A549 (cell line): ENCODE results near the gene RPL37. TPM values are rescaled to one million over a fixed set of nuclear protein-coding genes. Genes with fewer than 3 reads are reported as not detected.

Source experiments
- ATAC-seq, 2 experiments: fragments of 200-7000 bp in 1 of 2; fragments of >200 bp in 1 of 2; cut with Nextera tagmentation in 1 of 2; cut with Tn5 transposase in 1 of 2; 3 replicates each; pipeline versions ENCODE4 v1.8.0 to v1.9.1; 2018 to 2020; ENCODE audit warnings: mild to moderate bottlenecking in 1 of 2, moderate library complexity in 1 of 2
- CTCF ChIA-PET: fragments of 300-600 bp; sonication (Branson Sonifier 250); formaldehyde crosslinking; extraction: SDS; loops from one replicate; lab custom pipeline; 2021; ENCODE audit warnings: antibody characterized with exemption, inconsistent platforms; lab: Yijun Ruan, JAX
- POLR2A ChIA-PET: fragments of 350-600 bp; formaldehyde crosslinking; extraction: SDS; loops from one replicate; lab custom pipeline; 2021; ENCODE audit warnings: antibody characterized with exemption, inconsistent platforms; lab: Yijun Ruan, JAX
- DNase-seq, 2 experiments: peaks; one replicate each; pipeline versions ENCODE4 v3.0.0 to v3.0.0-alpha.2; 2011 to 2016; ENCODE audit warnings: low read depth in 1 of 2, low spot score in 1 of 2
- FAIRE-seq: peaks from 2 replicates; lab custom pipeline; 2011; peaks lifted over from hg19 to GRCh38; lab: Jason Lieb, UNC
- H3K27ac ChIP-seq, 2 experiments: fragments of >200 bp; sonication (Bioruptor Twin); formaldehyde crosslinking; 3 replicates each; pipeline ENCODE4 v1.5.1; 2016 to 2017
- H3K4me1 ChIP-seq: fragments of >200 bp; sonication (Bioruptor Twin); formaldehyde crosslinking; 3 replicates; pipeline ENCODE4 v1.6.1; 2016
- H3K4me2 ChIP-seq: fragments of >200 bp; sonication (Bioruptor Twin); formaldehyde crosslinking; 3 replicates; pipeline ENCODE4 v1.6.1; 2016
- H3K4me3 ChIP-seq: fragments of >200 bp; sonication (Bioruptor Twin); formaldehyde crosslinking; 3 replicates; pipeline ENCODE4 v1.5.1; 2016
- H3K9me3 ChIP-seq: fragments of >200 bp; sonication (Bioruptor Twin); formaldehyde crosslinking; 3 replicates; pipeline ENCODE4 v1.6.1; 2016
- CBX2 ChIP-seq: fragments of 200-600 bp; sonication (generic); IDR thresholded peaks from 2 replicates; pipeline ENCODE4 v1.6.1; 2016; ENCODE audit warnings: low read depth, mild to moderate bottlenecking, borderline replicate concordance
- CHD4 ChIP-seq: fragments of 200-600 bp; sonication (generic); IDR thresholded peaks from 2 replicates; pipeline ENCODE4 v1.6.1; 2016; ENCODE audit warnings: antibody characterized with exemption, mild to moderate bottlenecking, borderline replicate concordance
- CTCF ChIP-seq: fragments of >200 bp; sonication (Bioruptor Twin); formaldehyde crosslinking; IDR thresholded peaks from 3 replicates; pipeline ENCODE4 v1.5.1; 2016
- FOSL2 ChIP-seq, 2 experiments: fragments of 450-650 bp in 1 of 2; fragments of >200 bp in 1 of 2; sonication (Bioruptor Twin) in 1 of 2; formaldehyde crosslinking; IDR thresholded peaks; 2 replicates each; pipeline versions ENCODE4 v1.5.0 to v1.6.1; 2016 to 2020; ENCODE audit warnings: mild to moderate bottlenecking in 1 of 2, moderate library complexity in 1 of 2
- GATA3 ChIP-seq: IDR thresholded peaks from 2 replicates; pipeline ENCODE4 v1.6.1; 2012; ENCODE audit warnings: borderline replicate concordance
- HEYL ChIP-seq: fragments of 250-450 bp; sonication (Bioruptor Pico); IDR thresholded peaks from 2 replicates; pipeline ENCODE4 v1.8.0; 2021; ENCODE audit warnings: mild to moderate bottlenecking, moderate library complexity
- HOXA7 ChIP-seq: fragments of 250-450 bp; sonication (Bioruptor Pico); IDR thresholded peaks from 2 replicates; pipeline ENCODE4 v1.5.0; 2020; ENCODE audit warnings: mild to moderate bottlenecking, moderate library complexity
- HOXB13 ChIP-seq: fragments of 250-450 bp; sonication (Bioruptor Pico); IDR thresholded peaks from 2 replicates; pipeline ENCODE4 v1.5.0; 2020; ENCODE audit warnings: low read depth, mild to moderate bottlenecking, moderate library complexity
- JUN ChIP-seq, 2 experiments: fragments of >200 bp; sonication (Bioruptor Twin); formaldehyde crosslinking; IDR thresholded peaks; 2 replicates in 1 of 2; 3 replicates in 1 of 2; pipeline ENCODE4 v1.6.1; 2016 to 2017
- JUNB ChIP-seq: fragments of >200 bp; sonication (Bioruptor Twin); formaldehyde crosslinking; IDR thresholded peaks from 2 replicates; pipeline ENCODE4 v1.6.1; 2016
- KDM1A ChIP-seq: fragments of 200-600 bp; sonication (generic); IDR thresholded peaks from 2 replicates; pipeline ENCODE4 v1.6.1; 2016; ENCODE audit warnings: low read depth, mild to moderate bottlenecking
- MAFK ChIP-seq: fragments of 450-650 bp; IDR thresholded peaks from 2 replicates; pipeline ENCODE4 v1.6.1; 2014; ENCODE audit not compliant: partially characterized antibody
- NFE2L2 ChIP-seq: fragments of 150-350 bp; conservative IDR thresholded peaks from 2 replicates; pipeline ENCODE4 v1.6.1; 2014; ENCODE audit warnings: low read length
- NR3C1 ChIP-seq: fragments of >200 bp; sonication (Bioruptor Twin); formaldehyde crosslinking; IDR thresholded peaks from 3 replicates; pipeline ENCODE4 v1.6.1; 2017
- PBX3 ChIP-seq: IDR thresholded peaks from 2 replicates; pipeline ENCODE4 v1.6.1; 2012
- RCOR1 ChIP-seq: fragments of 150-350 bp; IDR thresholded peaks from 2 replicates; pipeline ENCODE4 v1.6.1; 2014; ENCODE audit warnings: antibody characterized with exemption, low read length, low read depth
- REST ChIP-seq: fragments of 200-600 bp; sonication (generic); IDR thresholded peaks from 2 replicates; pipeline ENCODE4 v1.6.1; 2016; ENCODE audit warnings: antibody characterized with exemption, mild to moderate bottlenecking, moderate library complexity
- RFX5 ChIP-seq: fragments of 450-650 bp; IDR thresholded peaks from 2 replicates; pipeline ENCODE4 v1.7.1; 2014; ENCODE audit warnings: antibody characterized with exemption, mild to moderate bottlenecking, moderate library complexity
- SMC3 ChIP-seq: fragments of >200 bp; sonication (Bioruptor Twin); formaldehyde crosslinking; IDR thresholded peaks from 3 replicates; pipeline ENCODE4 v1.6.1; 2018; ENCODE audit warnings: inconsistent platforms
- SREBF2 ChIP-seq: fragments of 450-650 bp; IDR thresholded peaks from 2 replicates; pipeline ENCODE4 v1.6.1; 2014; ENCODE audit warnings: mild to moderate bottlenecking, moderate library complexity
- TP53 ChIP-seq: fragments of 250-450 bp; sonication (Bioruptor Pico); IDR thresholded peaks from 2 replicates; pipeline ENCODE4 v1.5.0; 2021; ENCODE audit warnings: mild to moderate bottlenecking, moderate library complexity
- ZFP36 ChIP-seq: fragments of 450-650 bp; IDR thresholded peaks from 2 replicates; pipeline ENCODE4 v1.6.1; 2014; ENCODE audit warnings: borderline replicate concordance; ENCODE audit not compliant: partially characterized antibody
- WGBS: methylation state at CpG from one replicate; pipeline ENCODE4 v1.1.6; 2017; ENCODE audit errors: missing lambda C conversion rate; 5-methylcytosine and 5-hydroxymethylcytosine counted together
- polyA plus RNA-seq, 4 experiments: library from polyadenylated mRNA; depleted of rRNA in 3 of 4; stranded (reverse); fragments of >200 nt; fragmentation: RNase III in 1 of 4; extraction: RNeasy Plus Mini Kit Qiagen cat#74134 plus additional on column Dnase treatment in 1 of 4; gene quantifications; 2 replicates in 3 of 4; 3 replicates in 1 of 4; pipeline ENCODE4 v1.2.3, GENCODE V29; 2011 to 2017
- TF ChIP-seq, protein P1 (sequence below): fragments of 450-650 bp; IDR thresholded peaks from 2 replicates; pipeline ENCODE4 v1.6.1; 2014; ENCODE audit warnings: antibody characterized with exemption

The RPL37 gene
- polyA plus RNA-seq, 2 of the 4 experiments (the other 2 are of a cell fraction), result 2,762 to 4,402 TPM

- Histone ChIP-seq H3K27ac (no peak overlapping the region), H3K9me3 (no peaks in the 10 kb centered on the region), H3K4me1 (no peaks in the 10 kb centered on the region), H3K4me2 (no peak overlapping the region), H3K4me3 (no peak overlapping the region)
- TF ChIP-seq FOSL2 (IDR thresholded peaks at IDR 0.05) (no peak), FOSL2 (CRISPR knock-in tag; IDR thresholded peaks at IDR 0.05) (peak; percentile 32; the same call in 1 of the 2 replicates), HEYL (CRISPR knock-in tag) (no peak)
- ATAC-seq, result no peak
- no peak for DNase-seq
- CTCF ChIA-PET, result interaction anchor here (1.5 kb wide), 1 partner anchor 29 kb away, joined by 5 read pairs; no protein-coding TSS in a partner anchor
- no peak for FAIRE-seq
- 73% methylated on average over 6 of the region's 6 CpGs for WGBS
- POLR2A ChIA-PET, result no interaction called here
These were observed 42.5 kb upstream of the RPL37 start for GRCh38 chr5:40877371-40877988.

DNA sequence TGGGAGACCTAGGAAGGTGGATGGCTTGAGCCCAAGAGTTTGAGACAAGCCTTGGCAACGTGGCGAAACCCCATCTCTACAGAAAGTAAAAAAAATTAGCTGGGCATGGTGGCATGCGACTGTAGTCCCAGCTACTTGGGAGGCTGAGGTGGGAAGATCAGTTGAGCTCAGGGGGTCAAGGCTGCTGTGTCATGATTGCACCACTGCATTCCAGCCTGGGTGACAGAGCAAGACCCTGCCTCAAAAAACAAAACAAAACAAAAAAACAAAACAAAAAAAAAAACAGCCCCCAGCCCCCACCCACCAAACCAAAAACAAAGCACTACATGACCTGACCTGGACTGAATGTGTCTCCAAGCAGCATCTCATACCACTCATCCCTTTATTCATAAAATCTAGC is 40.9 kb upstream of the RPL37 start:
- ChIA-PET POLR2A (no interaction called here), CTCF (interaction anchor here (0.6 kb wide), 1 partner anchor 13 kb away, joined by 3 read pairs; no protein-coding TSS in a partner anchor)
- no peak for DNase-seq
- no peaks in the 10 kb centered on the region for H3K9me3 ChIP-seq
- no peak for ATAC-seq
- no peak for FAIRE-seq
- no peaks in the 10 kb centered on the region for H3K4me1 ChIP-seq
- no peak overlapping the region for H3K4me2 ChIP-seq
- whole genome bisulfite sequencing, result 85% methylated on average over 3 of the region's 3 CpGs
- H3K4me3 ChIP-seq, result no peak overlapping the region
- H3K27ac ChIP-seq, result no peak overlapping the region
- TF ChIP-seq CHD4 (no peak), NR3C1 (no peak), RFX5 (no peak), HOXA7 (CRISPR knock-in tag) (no peak), CTCF (no peak), ZFP36 (no peak), NFE2L2 (no peak), HEYL (CRISPR knock-in tag) (no peak), JUNB (no peak), PBX3 (no peak), TP53 (CRISPR knock-in tag) (no peak)
- TF ChIP-seq, protein P1, sequence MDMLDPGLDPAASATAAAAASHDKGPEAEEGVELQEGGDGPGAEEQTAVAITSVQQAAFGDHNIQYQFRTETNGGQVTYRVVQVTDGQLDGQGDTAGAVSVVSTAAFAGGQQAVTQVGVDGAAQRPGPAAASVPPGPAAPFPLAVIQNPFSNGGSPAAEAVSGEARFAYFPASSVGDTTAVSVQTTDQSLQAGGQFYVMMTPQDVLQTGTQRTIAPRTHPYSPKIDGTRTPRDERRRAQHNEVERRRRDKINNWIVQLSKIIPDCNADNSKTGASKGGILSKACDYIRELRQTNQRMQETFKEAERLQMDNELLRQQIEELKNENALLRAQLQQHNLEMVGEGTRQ, result no peak

- ChIA-PET CTCF (interaction anchor here (0.9 kb wide), 1 partner anchor 1556 kb away, joined by 3 read pairs; no protein-coding TSS in a partner anchor), POLR2A (no interaction called here)
- H3K4me2 ChIP-seq, result no peak overlapping the region
- no peaks in the 10 kb centered on the region for H3K4me1 ChIP-seq
- ATAC-seq, result no peak
- no peak overlapping the region for H3K27ac ChIP-seq
- no peak for FAIRE-seq
- WGBS, result 61% methylated on average over 3 of the region's 3 CpGs
- DNase-seq, result no peak
- H3K4me3 ChIP-seq, result no peak overlapping the region
- H3K9me3 ChIP-seq, result no peaks in the 10 kb centered on the region
- no peak for TF ChIP-seq TP53 (CRISPR knock-in tag)
- TF ChIP-seq HOXB13 (CRISPR knock-in tag), result no peak
- no peak for TF ChIP-seq PBX3
- TF ChIP-seq REST, result no peak
- TF ChIP-seq HOXA7 (CRISPR knock-in tag), result no peak
- no peak for TF ChIP-seq SREBF2
- no peak for TF ChIP-seq KDM1A
- TF ChIP-seq SMC3, result no peak
- TF ChIP-seq GATA3, result no peak
- TF ChIP-seq RCOR1, result no peak
- no peak for TF ChIP-seq CBX2
- TF ChIP-seq MAFK, result no peak
- TF ChIP-seq JUN (IDR thresholded peaks at IDR 0.05), result no peak
- TF ChIP-seq, protein P1, result no peak
- no peak for TF ChIP-seq NR3C1
These were observed 38.4 kb upstream of the RPL37 start for GRCh38 chr5:40873286-40873880.
